ENCODE results near the gene C14orf132. TPM values are rescaled to one million over a fixed set of nuclear protein-coding genes. Genes with fewer than 3 reads are reported as not detected.
A peak's percentile ranks its signal among the peaks of the same experiment; 100 is the strongest.

C14orf132 gene
- total RNA-seq, 2 donors from 2014 or later, result 12.3 to 21.9 TPM

- Mint-ChIP-seq H3K36me3 (ENCODE audit: low read depth) (peaks cover 3% of the 10 kb centered on the region), H3K27me3 (ENCODE audit: insufficient read depth) (no peaks in the 10 kb centered on the region), H3K4me1 (peaks cover 3% of the 10 kb centered on the region), H3K27ac (no peak overlapping the region), H3K4me3 (no peak overlapping the region), H3K9me3 (no peaks in the 10 kb centered on the region)
- no peaks in the 10 kb centered on the region for H3K9me3 ChIP-seq (ENCODE audit: control insufficient read depth, low read length)
- H3K27ac ChIP-seq (ENCODE audit: low read depth, low read length), result no peak overlapping the region
- no peak overlapping the region for H3K9ac ChIP-seq (ENCODE audit: extremely low read depth, low read length, poor library complexity, severe bottlenecking)
- 83 to 93% methylated on average over 1 to 4 of the region's 4 CpGs for WGBS, 2 experiments (ENCODE audit: insufficient coverage in 1 of 2, insufficient read length in 1 of 2)
- no peaks in the 10 kb centered on the region for H3K4me1 ChIP-seq (ENCODE audit: control insufficient read depth, insufficient read depth, low read length)
- no peak for DNase-seq
- no peak overlapping the region for H3K4me3 ChIP-seq (ENCODE audit: low read length)
- no peaks in the 10 kb centered on the region for H3K27me3 ChIP-seq (ENCODE audit: control insufficient read depth, insufficient read depth, low read length, poor library complexity, severe bottlenecking)
- no peak for TF ChIP-seq CTCF (conservative IDR thresholded peaks at IDR 0.05)
- peaks cover 10% of the 10 kb centered on the region for H3K36me3 ChIP-seq (ENCODE audit: control insufficient read depth, insufficient read depth, low read length)
Observed at GRCh38 chr14:96089401-96089800, 50.2 kb downstream of the C14orf132 start.

- H3K36me3 Mint-ChIP-seq (ENCODE audit: low read depth), result peaks cover 3% of the 10 kb centered on the region
- H3K27me3 ChIP-seq (ENCODE audit: control insufficient read depth, insufficient read depth, low read length, poor library complexity, severe bottlenecking), result no peaks in the 10 kb centered on the region
- WGBS, 2 experiments (ENCODE audit: insufficient coverage in 1 of 2, insufficient read length in 1 of 2), result 78 to 79% methylated on average over 9 to 12 of the region's 12 CpGs
- H3K9me3 ChIP-seq (ENCODE audit: control insufficient read depth, low read length), result no peaks in the 10 kb centered on the region
- H3K36me3 ChIP-seq (ENCODE audit: control insufficient read depth, insufficient read depth, low read length), result peaks cover 10% of the 10 kb centered on the region
- no peak overlapping the region for H3K4me3 Mint-ChIP-seq
- no peak overlapping the region for H3K27ac Mint-ChIP-seq
- H3K27ac ChIP-seq (ENCODE audit: low read depth, low read length), result peak overlapping the region; percentile 75
- no peak overlapping the region for H3K9ac ChIP-seq (ENCODE audit: extremely low read depth, low read length, poor library complexity, severe bottlenecking)
- H3K4me3 ChIP-seq (ENCODE audit: low read length), result no peak overlapping the region
- DNase-seq, result no peak
- H3K4me1 Mint-ChIP-seq, result peaks cover 3% of the 10 kb centered on the region
- no peak for TF ChIP-seq CTCF (conservative IDR thresholded peaks at IDR 0.05)
- H3K9me3 Mint-ChIP-seq, result no peaks in the 10 kb centered on the region
- no peaks in the 10 kb centered on the region for H3K4me1 ChIP-seq (ENCODE audit: control insufficient read depth, insufficient read depth, low read length)
- H3K27me3 Mint-ChIP-seq (ENCODE audit: insufficient read depth), result no peaks in the 10 kb centered on the region
Observed at GRCh38 chr14:96090441-96091148, 51.4 kb downstream of the C14orf132 start.

- TF ChIP-seq CTCF (conservative IDR thresholded peaks at IDR 0.05), result no peak
- H3K4me3 Mint-ChIP-seq, result no peak overlapping the region
- no peaks in the 10 kb centered on the region for H3K27me3 ChIP-seq (ENCODE audit: control insufficient read depth, insufficient read depth, low read length, poor library complexity, severe bottlenecking)
- no peaks in the 10 kb centered on the region for H3K9me3 Mint-ChIP-seq
- no peak overlapping the region for H3K9ac ChIP-seq (ENCODE audit: extremely low read depth, low read length, poor library complexity, severe bottlenecking)
- peak; percentile 35 for DNase-seq
- no peaks in the 10 kb centered on the region for H3K9me3 ChIP-seq (ENCODE audit: control insufficient read depth, low read length)
- peak overlapping the region; percentile 12 for H3K27ac ChIP-seq (ENCODE audit: low read depth, low read length)
- H3K4me1 ChIP-seq (ENCODE audit: control insufficient read depth, insufficient read depth, low read length), result no peaks in the 10 kb centered on the region
- no peak overlapping the region for H3K27ac Mint-ChIP-seq
- peaks cover 3% of the 10 kb centered on the region for H3K4me1 Mint-ChIP-seq
- peaks cover 3% of the 10 kb centered on the region for H3K36me3 Mint-ChIP-seq (ENCODE audit: low read depth)
- 87 to 92% methylated on average over 15 of the region's 15 CpGs for WGBS, 2 experiments (ENCODE audit: insufficient coverage in 1 of 2, insufficient read length in 1 of 2)
- no peaks in the 10 kb centered on the region for H3K27me3 Mint-ChIP-seq (ENCODE audit: insufficient read depth)
- peaks cover 10% of the 10 kb centered on the region for H3K36me3 ChIP-seq (ENCODE audit: control insufficient read depth, insufficient read depth, low read length)
- no peak overlapping the region for H3K4me3 ChIP-seq (ENCODE audit: low read length)
Observed at GRCh38 chr14:96091149-96091693, 52.1 kb downstream of the C14orf132 start.

Measured in endodermal cell (in vitro differentiated cells).